ENCODE measurements around the gene CLN3. TPM values are rescaled to one million over a fixed set of nuclear protein-coding genes. Genes with fewer than 3 reads are reported as not detected.

CLN3 gene
- total and polyA plus RNA-seq, 2 of the 13 experiments (the other 11 are each of a cell fraction or from before 2014, with no cell fraction given), result 23.4 to 46.8 TPM

- TF ChIP-seq GRHL1 (CRISPR knock-in tag; conservative IDR thresholded peaks at IDR 0.05), result no peak
- TF ChIP-seq HNF1B (CRISPR knock-in tag; IDR thresholded peaks at IDR 0.05), result 0 out of 2 replicates have a peak, but pooled peaks have one; percentile 16
- no peak for TF ChIP-seq ZNF775 (CRISPR knock-in tag; IDR thresholded peaks at IDR 0.05; ENCODE audit: borderline replicate concordance)
- 0 out of 2 replicates have a peak, but pooled peaks have one; percentile 35 for TF ChIP-seq ZNF879 (CRISPR knock-in tag; IDR thresholded peaks at IDR 0.05)
These were observed 41.2 kb upstream of the CLN3 start (continued) for GRCh38 chr16:28532940-28533647.

- Histone ChIP-seq H3K27ac (ENCODE audit: extremely low read length, insufficient read depth, low read length) (peak overlapping the region; percentile 65), H3K4me1 (ENCODE audit: insufficient read depth, low read length) (peaks cover 58% of the 10 kb centered on the region), H3K79me2 (ENCODE audit: insufficient read depth, low read length) (no peaks in the 10 kb centered on the region), H2AFZ (ENCODE audit: low read length) (no peak overlapping the region), H3K27me3 (ENCODE audit: control insufficient read depth in 1 of 2, insufficient read depth in 2 of 2, low read length in 2 of 2) (no peaks in the 10 kb centered on the region), H3K9ac (ENCODE audit: insufficient read depth, low read depth, low read length) (peak overlapping the region; percentile 21; the same call in 1 of the 2 replicates), H4K20me1 (ENCODE audit: insufficient read depth, low read length) (no peaks in the 10 kb centered on the region), H3K4me3 (replicated peaks in 1 of 3; ENCODE audit: insufficient read depth in 1 of 3, low read depth in 2 of 3, low read length in 3 of 3) (peak overlapping the region in 1 of 3 experiments; percentile 7; a peak in 2 of 6 replicates), H3K4me2 (ENCODE audit: low read depth, low read length) (peak overlapping the region; percentile 60), H3K36me3 (replicated peaks in 1 of 2; ENCODE audit: control insufficient read depth in 1 of 2, insufficient read depth in 2 of 2, low read length in 2 of 2) (no peaks in the 10 kb centered on the region; a peak in 1 of 5 replicates), H3K9me3 (ENCODE audit: low read length) (no peaks in the 10 kb centered on the region)
- intact Hi-C loops (cut with micrococcal nuclease; ENCODE audit: unreplicated experiment) (no loop called here), in situ Hi-C loops (cut with HindIII; ENCODE audit: extremely low pct_ligation_motif_present, low pct_unique_long_range_greater_than_20kb) (no loop called here)
- ATAC-seq (peak; percentile 97), DNase-seq (ENCODE audit: low spot score) (peak; percentile 84), FAIRE-seq (peak; percentile 76)
- ChIA-PET CTCF (ENCODE audit: low intra/inter-chr PET ratio, low total read pairs) (no interaction called here), POLR2A (interaction anchor here (1.2 to 1.3 kb wide), 2 partner anchors 9 to 77 kb away, joined by 3 to 4 read pairs; partner anchors contain the start of gene SULT1A1)
- WGBS (ENCODE audit: low lambda C conversion rate), result 5% methylated on average over 9 of the region's 9 CpGs
- no TSS peak for BruUV-seq (replicated peaks)
- TF ChIP-seq CERS6 (CRISPR knock-in tag; IDR thresholded peaks at IDR 0.05) (no peak), PHF5A (CRISPR knock-in tag; IDR thresholded peaks at IDR 0.05; ENCODE audit: low read depth, unreplicated experiment) (peak; percentile 44), MNT (IDR thresholded peaks at IDR 0.05) (no peak), PHF8 (CRISPR knock-in tag; IDR thresholded peaks at IDR 0.05) (no peak)
These were observed 40.2 kb upstream of the CLN3 start for GRCh38 chr16:28531777-28532744.

All from HepG2 (cell line).